HepG2 (cell line): Measurements from ENCODE around the gene WDR91. TPM values are rescaled to one million over a fixed set of nuclear protein-coding genes. Genes with fewer than 3 reads are reported as not detected.

Source experiments
- ATAC-seq: fragments of 200-7000 bp; cut with Tn5 transposase; 3 replicates; pipeline ENCODE4 v1.9.1; 2020; ENCODE audit warnings: mild to moderate bottlenecking, moderate library complexity
- BruUV-seq: library from RNA; stranded (reverse); fragments of 400-500 nt; replicated peaks from 2 replicates; lab custom pipeline; 2021; lab: Mats Ljungman, UMichigan
- CTCF ChIA-PET: fragments of 300-600 bp; formaldehyde crosslinking; extraction: SDS; loops from one replicate; lab custom pipeline; 2021; ENCODE audit warnings: low total read pairs, inconsistent platforms, low intra/inter-chr PET ratio; lab: Yijun Ruan, JAX
- POLR2A ChIA-PET: fragments of 350-600 bp; sonication (Branson Sonifier 250); formaldehyde crosslinking; loops from one replicate; lab custom pipeline; 2020; ENCODE audit warnings: antibody characterized with exemption, inconsistent platforms; lab: Yijun Ruan, JAX
- DNase-seq: peaks from one replicate; pipeline ENCODE4 v3.0.0-alpha.2; 2015; ENCODE audit warnings: low spot score
- FAIRE-seq: peaks from 3 replicates; lab custom pipeline; 2011; peaks lifted over from hg19 to GRCh38; lab: Jason Lieb, UNC
- H2AFZ ChIP-seq: one replicate; pipeline ENCODE4 v1.6.1; 2011; ENCODE audit warnings: low read length, inconsistent platforms
- H3K27ac ChIP-seq: fragments of 300-600 bp; 3 replicates; pipeline ENCODE4 v1.8.0; 2011; ENCODE audit warnings: mixed run types, mild to moderate bottlenecking, mixed read lengths, low read length, inconsistent platforms; ENCODE audit not compliant: insufficient read depth; ENCODE audit errors: extremely low read length
- H3K27me3 ChIP-seq, 2 experiments: fragments of 200-600 bp in 1 of 2; 2 replicates in 1 of 2; 3 replicates in 1 of 2; pipeline versions ENCODE4 v1.6.0 to v1.8.0; 2011; ENCODE audit warnings: low read length in 2 of 2, mild to moderate bottlenecking in 2 of 2, moderate library complexity in 2 of 2, inconsistent platforms in 1 of 2; ENCODE audit not compliant: insufficient read depth in 2 of 2, control insufficient read depth in 1 of 2
- H3K36me3 ChIP-seq, 2 experiments: fragments of 200-600 bp in 1 of 2; replicated peaks in 1 of 2; 2 replicates in 1 of 2; 3 replicates in 1 of 2; pipeline versions ENCODE4 v1.5.1 to v1.8.0; 2011; ENCODE audit warnings: low read length in 2 of 2, inconsistent platforms in 1 of 2; ENCODE audit not compliant: insufficient read depth in 2 of 2, control insufficient read depth in 1 of 2
- H3K4me1 ChIP-seq: 2 replicates; pipeline ENCODE4 v1.5.1; 2012; ENCODE audit warnings: low read length, inconsistent platforms; ENCODE audit not compliant: insufficient read depth
- H3K4me2 ChIP-seq: 2 replicates; pipeline ENCODE4 v1.6.0; 2011; ENCODE audit warnings: low read depth, low read length, inconsistent platforms
- H3K4me3 ChIP-seq, 3 experiments: fragments of 200-600 bp in 1 of 3; sonication (generic), shearing (Covaris generic) in 1 of 3; replicated peaks in 1 of 3; 2 replicates each; pipeline ENCODE4 v1.5.1; 2011 to 2016; ENCODE audit warnings: low read length in 3 of 3, inconsistent platforms in 2 of 3, low read depth in 2 of 3, mild to moderate bottlenecking in 2 of 3, control low read depth in 1 of 3, mixed read lengths in 1 of 3; ENCODE audit not compliant: insufficient read depth in 1 of 3
- H3K79me2 ChIP-seq: one replicate; pipeline ENCODE4 v1.6.1; 2011; ENCODE audit warnings: low read length, inconsistent platforms; ENCODE audit not compliant: insufficient read depth
- H3K9ac ChIP-seq: 2 replicates; pipeline ENCODE4 v1.6.0; 2011; ENCODE audit warnings: mild to moderate bottlenecking, low read depth, low read length, inconsistent platforms; ENCODE audit not compliant: insufficient read depth
- H3K9me3 ChIP-seq: 2 replicates; pipeline ENCODE4 v1.5.1; 2012; ENCODE audit warnings: mild to moderate bottlenecking, low read length
- H4K20me1 ChIP-seq: 2 replicates; pipeline ENCODE4 v1.6.0; 2011; ENCODE audit warnings: inconsistent platforms, mild to moderate bottlenecking, low read length, moderate library complexity; ENCODE audit not compliant: insufficient read depth
- GLMP ChIP-seq: sonication (generic); formaldehyde crosslinking; IDR thresholded peaks from 2 replicates; pipeline ENCODE4 v1.9.0; 2021; ENCODE audit warnings: missing genetic modification reagents, mild to moderate bottlenecking, borderline replicate concordance
- POGZ ChIP-seq: sonication (generic); formaldehyde crosslinking; IDR thresholded peaks from 2 replicates; pipeline ENCODE4 v1.4.0; 2020; ENCODE audit warnings: mild to moderate bottlenecking, missing genetic modification reagents
- RARA ChIP-seq: IDR thresholded peaks from 2 replicates; pipeline ENCODE4 v1.6.1; 2016; ENCODE audit warnings: missing genetic modification reagents, missing compliant biosample characterization
- REL ChIP-seq: sonication (generic); formaldehyde crosslinking; conservative IDR thresholded peaks from 2 replicates; pipeline ENCODE4 v1.8.0; 2022; ENCODE audit warnings: mild to moderate bottlenecking, missing genetic modification reagents, moderate library complexity
- SCMH1 ChIP-seq: sonication (generic); formaldehyde crosslinking; IDR thresholded peaks from 2 replicates; pipeline ENCODE4 v1.9.0; 2021; ENCODE audit warnings: missing genetic modification reagents, mild to moderate bottlenecking, borderline replicate concordance
- TCF7L2 ChIP-seq: IDR thresholded peaks from 2 replicates; pipeline ENCODE4 v1.6.1; 2011; ENCODE audit warnings: mild to moderate bottlenecking, low read depth, low read length, moderate library complexity
- ZBTB2 ChIP-seq: sonication (generic); formaldehyde crosslinking; IDR thresholded peaks from 2 replicates; pipeline ENCODE4 v1.8.0; 2022; ENCODE audit warnings: low read depth, missing genetic modification reagents
- ZKSCAN5 ChIP-seq: sonication (generic); formaldehyde crosslinking; IDR thresholded peaks from 2 replicates; pipeline ENCODE4 v1.5.1; 2020; ENCODE audit warnings: mild to moderate bottlenecking, missing genetic modification reagents
- ZKSCAN8 ChIP-seq: IDR thresholded peaks from 2 replicates; pipeline ENCODE4 v1.6.1; 2016; ENCODE audit warnings: borderline replicate concordance, missing genetic modification reagents, missing compliant biosample characterization
- ZNF574 ChIP-seq: sonication (generic); formaldehyde crosslinking; IDR thresholded peaks from 2 replicates; pipeline ENCODE4 v1.4.0; 2020; ENCODE audit warnings: missing genetic modification reagents
- ZNF7 ChIP-seq: IDR thresholded peaks from 2 replicates; pipeline ENCODE4 v1.6.1; 2016; ENCODE audit warnings: missing biosample characterization, missing genetic modification reagents
- ZSCAN29 ChIP-seq: sonication (generic); formaldehyde crosslinking; conservative IDR thresholded peaks from 2 replicates; pipeline ENCODE4 v1.4.0; 2020; ENCODE audit warnings: mild to moderate bottlenecking, missing genetic modification reagents
- WGBS: methylation state at CpG from one replicate; pipeline ENCODE4 v1.1.6; 2017; ENCODE audit warnings: low lambda C conversion rate; 5-methylcytosine and 5-hydroxymethylcytosine counted together
- in situ Hi-C: cut with HindIII; loops from 2 replicates; pipeline ENCODE4 v1.10.0; 2017; ENCODE audit warnings: low pct_unique_long_range_greater_than_20kb; ENCODE audit not compliant: extremely low pct_ligation_motif_present
- intact Hi-C: fragments of 100-400 bp; cut with micrococcal nuclease; formaldehyde crosslinking; loops from one replicate; pipeline ENCODE4 v1.10.0; 2022; ENCODE audit not compliant: unreplicated experiment
- polyA plus RNA-seq, 8 experiments: library from polyadenylated mRNA; depleted of rRNA in 3 of 8; stranded (reverse) in 7 of 8; unstranded in 1 of 8; fragments of >200 nt; fragmentation: Illumina TruSeq in 4 of 8; extraction: Trizol in 4 of 8; gene quantifications; 2 replicates each; pipeline versions ENCODE4 v1.2.1 to v1.2.3, GENCODE V29; 2011 to 2016; ENCODE audit warnings: low read depth in 4 of 8, missing spikeins in 1 of 8, mixed read lengths in 1 of 8; ENCODE audit not compliant: insufficient read depth in 1 of 8
- total RNA-seq, 5 experiments: library from RNA; depleted of rRNA; stranded (reverse); fragments of >200 nt; fragmentation: Illumina TruSeq; extraction: Trizol; gene quantifications; 2 replicates each; pipeline ENCODE4 v1.2.3, GENCODE V29; 2016; ENCODE audit warnings: low read depth in 1 of 5
- TF ChIP-seq, protein P1 (sequence below): IDR thresholded peaks from 2 replicates; pipeline ENCODE4 v1.4.0; 2020; ENCODE audit warnings: mild to moderate bottlenecking, missing genetic modification reagents

WDR91 gene
- total and polyA plus RNA-seq, 2 of the 13 experiments (the other 11 are each of a cell fraction or from before 2014, with no cell fraction given) = 11.6 to 12.1 TPM

DNA sequence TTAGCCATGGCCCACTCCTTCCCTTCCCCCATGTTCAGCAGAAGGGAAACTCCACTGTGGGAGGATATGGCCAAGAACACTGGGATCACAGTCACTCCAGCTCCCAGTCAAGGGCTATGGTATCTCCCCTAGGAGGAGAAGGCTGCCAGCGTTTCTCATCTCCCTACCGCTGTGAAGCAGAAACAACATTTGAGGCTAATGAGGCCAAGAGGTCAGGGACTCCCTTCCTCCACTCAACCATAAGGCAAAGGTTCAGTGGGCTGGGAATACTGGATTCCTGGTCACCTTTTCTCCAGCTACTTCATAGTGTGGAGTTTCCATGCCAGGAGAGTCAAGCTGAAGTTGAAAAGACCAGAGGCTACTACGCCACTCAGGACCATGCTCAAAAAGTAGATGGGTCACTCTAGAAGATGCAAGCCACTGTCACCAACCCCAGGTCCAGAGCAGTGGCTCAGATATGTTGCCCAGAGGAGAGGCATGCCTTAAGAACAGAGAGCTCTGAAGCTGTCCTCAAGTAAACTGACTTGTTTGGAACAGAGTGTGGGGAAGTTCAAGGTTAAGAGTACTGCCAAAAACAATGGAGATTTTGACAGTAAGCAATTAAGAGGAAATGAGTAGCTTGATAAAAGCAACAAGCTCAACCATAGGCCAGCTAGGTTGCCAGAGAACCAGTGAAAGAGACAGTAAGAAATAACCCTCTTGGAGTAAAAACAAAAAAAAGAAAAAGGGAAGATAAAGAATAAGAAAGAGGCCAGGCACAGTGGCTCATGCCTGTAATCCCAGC, 67.2 kb downstream of the WDR91 start:
- no peak for DNase-seq
- intact Hi-C loops = no loop called here
- Histone ChIP-seq H2AFZ (no peak overlapping the region), H3K27me3 (no peaks in the 10 kb centered on the region; a peak in 1 of 5 replicates), H3K4me2 (peak overlapping the region; percentile 18; the same call in 1 of the 2 replicates), H3K4me3 (no peak overlapping the region), H3K9ac (no peak overlapping the region), H4K20me1 (no peaks in the 10 kb centered on the region), H3K79me2 (peaks cover 6% of the 10 kb centered on the region), H3K36me3 (no peaks in the 10 kb centered on the region), H3K9me3 (no peaks in the 10 kb centered on the region), H3K27ac (peak overlapping the region; percentile 19), H3K4me1 (peaks cover 45% of the 10 kb centered on the region)
- FAIRE-seq = peak; percentile 64
- CTCF ChIA-PET = no interaction called here
- POLR2A ChIA-PET = interaction anchor here (1.2 to 1.5 kb wide), 4 partner anchors 27 to 243 kb away, joined by 3 to 4 read pairs (median 3); no protein-coding TSS in a partner anchor
- WGBS = 53% methylated on average over 3 of the region's 3 CpGs
- in situ Hi-C loops = no loop called here
- no TSS peak for BruUV-seq
- peak; percentile 9; the same call in 1 of the 3 replicates for ATAC-seq
- TF ChIP-seq SCMH1 = no peak
- no peak for TF ChIP-seq ZNF7 (CRISPR knock-in tag)
- no peak for TF ChIP-seq ZBTB2 (CRISPR knock-in tag)
- TF ChIP-seq ZKSCAN5 (CRISPR knock-in tag) = peak; percentile 87
- 0 out of 2 replicates have a peak, but pooled peaks have one; percentile 41 for TF ChIP-seq POGZ (CRISPR knock-in tag)
- TF ChIP-seq GLMP = no peak
- no peak for TF ChIP-seq TCF7L2
- TF ChIP-seq ZKSCAN8 (CRISPR knock-in tag) = no peak
- TF ChIP-seq, protein P1, sequence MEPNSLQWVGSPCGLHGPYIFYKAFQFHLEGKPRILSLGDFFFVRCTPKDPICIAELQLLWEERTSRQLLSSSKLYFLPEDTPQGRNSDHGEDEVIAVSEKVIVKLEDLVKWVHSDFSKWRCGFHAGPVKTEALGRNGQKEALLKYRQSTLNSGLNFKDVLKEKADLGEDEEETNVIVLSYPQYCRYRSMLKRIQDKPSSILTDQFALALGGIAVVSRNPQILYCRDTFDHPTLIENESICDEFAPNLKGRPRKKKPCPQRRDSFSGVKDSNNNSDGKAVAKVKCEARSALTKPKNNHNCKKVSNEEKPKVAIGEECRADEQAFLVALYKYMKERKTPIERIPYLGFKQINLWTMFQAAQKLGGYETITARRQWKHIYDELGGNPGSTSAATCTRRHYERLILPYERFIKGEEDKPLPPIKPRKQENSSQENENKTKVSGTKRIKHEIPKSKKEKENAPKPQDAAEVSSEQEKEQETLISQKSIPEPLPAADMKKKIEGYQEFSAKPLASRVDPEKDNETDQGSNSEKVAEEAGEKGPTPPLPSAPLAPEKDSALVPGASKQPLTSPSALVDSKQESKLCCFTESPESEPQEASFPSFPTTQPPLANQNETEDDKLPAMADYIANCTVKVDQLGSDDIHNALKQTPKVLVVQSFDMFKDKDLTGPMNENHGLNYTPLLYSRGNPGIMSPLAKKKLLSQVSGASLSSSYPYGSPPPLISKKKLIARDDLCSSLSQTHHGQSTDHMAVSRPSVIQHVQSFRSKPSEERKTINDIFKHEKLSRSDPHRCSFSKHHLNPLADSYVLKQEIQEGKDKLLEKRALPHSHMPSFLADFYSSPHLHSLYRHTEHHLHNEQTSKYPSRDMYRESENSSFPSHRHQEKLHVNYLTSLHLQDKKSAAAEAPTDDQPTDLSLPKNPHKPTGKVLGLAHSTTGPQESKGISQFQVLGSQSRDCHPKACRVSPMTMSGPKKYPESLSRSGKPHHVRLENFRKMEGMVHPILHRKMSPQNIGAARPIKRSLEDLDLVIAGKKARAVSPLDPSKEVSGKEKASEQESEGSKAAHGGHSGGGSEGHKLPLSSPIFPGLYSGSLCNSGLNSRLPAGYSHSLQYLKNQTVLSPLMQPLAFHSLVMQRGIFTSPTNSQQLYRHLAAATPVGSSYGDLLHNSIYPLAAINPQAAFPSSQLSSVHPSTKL (CRISPR knock-in tag) = peak; percentile 48
- TF ChIP-seq RARA (CRISPR knock-in tag) = peak; percentile 68
- no peak for TF ChIP-seq ZSCAN29 (CRISPR knock-in tag)
- no peak for TF ChIP-seq REL
- no peak for TF ChIP-seq ZNF574
